ENCODE measurements around the gene NT5C2.

Gene NT5C2

DNA sequence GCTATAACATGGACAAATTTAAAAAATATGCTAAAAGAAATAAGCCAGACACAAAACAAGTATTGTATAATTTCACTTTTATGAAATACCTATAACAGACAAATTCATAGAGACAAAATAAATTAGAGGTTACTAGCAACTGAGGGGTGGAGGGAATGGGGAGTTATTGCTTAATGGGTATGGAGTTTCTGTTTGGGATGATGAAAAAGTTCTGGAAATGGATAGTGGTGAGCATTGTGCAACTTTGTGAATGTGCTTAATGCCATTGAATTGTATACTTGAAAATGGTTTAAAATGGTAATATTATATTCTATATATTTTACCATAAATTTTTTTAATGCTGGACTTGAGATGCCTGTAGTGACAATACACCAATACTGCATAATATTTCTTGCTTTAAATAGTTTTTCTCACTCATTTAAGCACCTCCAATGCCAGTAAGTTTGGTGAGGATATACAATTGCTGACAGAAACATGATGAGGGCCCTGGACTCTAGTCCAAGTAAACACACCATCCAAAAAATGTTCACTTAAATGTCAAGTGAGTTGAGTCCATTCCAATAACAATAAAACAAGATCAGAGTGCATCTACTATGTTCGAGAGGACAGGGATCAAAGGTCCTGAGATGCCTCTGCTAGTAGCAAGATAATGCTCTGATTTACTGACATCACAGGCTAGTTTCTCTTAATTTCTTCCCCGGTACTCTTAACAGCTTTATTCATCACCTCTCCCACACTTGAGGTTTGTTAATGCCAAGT lies 71.9 kb downstream of the NT5C2 start:
- no peak for DNase-seq

DNA sequence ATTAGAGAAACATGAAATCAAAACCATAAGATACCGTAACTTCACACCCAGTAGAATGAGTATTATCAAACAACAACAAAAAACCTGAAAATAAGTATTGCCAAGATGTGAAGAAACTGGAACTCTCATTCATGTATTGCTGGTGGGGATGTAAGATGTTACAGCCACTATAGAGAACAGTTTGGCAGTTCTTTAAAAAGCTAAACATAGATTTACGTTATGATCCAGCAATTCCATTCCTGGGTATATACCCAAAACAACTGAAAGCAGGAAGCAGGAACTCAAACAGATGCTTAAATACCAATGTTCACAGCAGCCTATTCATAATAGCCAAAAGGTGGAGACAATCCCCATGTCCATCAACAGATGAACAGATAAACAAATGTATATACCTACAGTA lies 72.5 kb downstream of the NT5C2 start:
- no peak for DNase-seq

DNA sequence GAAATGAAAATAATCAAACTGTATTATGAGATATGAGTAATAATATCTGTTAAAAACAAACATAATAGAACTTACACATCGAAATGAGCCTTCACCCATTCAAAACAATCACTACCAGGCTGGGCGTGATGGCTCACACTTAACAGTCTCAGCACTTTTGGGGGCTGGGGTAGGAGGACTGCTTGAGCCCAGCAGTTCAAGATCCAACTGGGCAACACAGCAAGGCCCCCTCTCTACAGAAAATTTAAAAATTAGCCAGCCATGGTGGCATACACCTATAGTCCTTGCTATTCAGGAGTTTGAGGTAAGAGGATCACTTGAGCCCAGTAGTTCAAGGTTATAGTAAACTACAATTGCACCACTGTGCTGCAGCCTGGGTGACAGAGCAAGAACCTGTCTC lies 75.8 kb downstream of the NT5C2 start:
- no peak for DNase-seq

DNA sequence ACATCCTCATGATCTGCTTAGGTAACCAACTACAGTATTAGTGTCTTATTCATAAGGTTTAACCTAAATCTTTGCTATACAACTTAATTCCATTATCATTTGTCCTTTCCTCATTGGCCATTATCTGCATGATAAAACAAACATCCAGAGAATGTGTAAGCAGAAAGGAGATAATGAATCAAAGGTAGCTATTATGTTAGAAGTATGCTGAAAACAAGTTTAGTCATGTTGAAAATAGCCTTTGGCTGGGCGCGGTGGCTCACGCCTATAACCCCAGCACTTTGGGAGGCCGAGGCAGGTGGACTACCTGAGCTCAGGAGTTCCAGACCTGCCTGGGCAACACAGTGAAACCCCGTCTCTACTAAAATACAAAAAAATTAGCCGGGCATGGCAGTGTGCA lies 78.2 kb downstream of the NT5C2 start:
- no peak for DNase-seq

DNA sequence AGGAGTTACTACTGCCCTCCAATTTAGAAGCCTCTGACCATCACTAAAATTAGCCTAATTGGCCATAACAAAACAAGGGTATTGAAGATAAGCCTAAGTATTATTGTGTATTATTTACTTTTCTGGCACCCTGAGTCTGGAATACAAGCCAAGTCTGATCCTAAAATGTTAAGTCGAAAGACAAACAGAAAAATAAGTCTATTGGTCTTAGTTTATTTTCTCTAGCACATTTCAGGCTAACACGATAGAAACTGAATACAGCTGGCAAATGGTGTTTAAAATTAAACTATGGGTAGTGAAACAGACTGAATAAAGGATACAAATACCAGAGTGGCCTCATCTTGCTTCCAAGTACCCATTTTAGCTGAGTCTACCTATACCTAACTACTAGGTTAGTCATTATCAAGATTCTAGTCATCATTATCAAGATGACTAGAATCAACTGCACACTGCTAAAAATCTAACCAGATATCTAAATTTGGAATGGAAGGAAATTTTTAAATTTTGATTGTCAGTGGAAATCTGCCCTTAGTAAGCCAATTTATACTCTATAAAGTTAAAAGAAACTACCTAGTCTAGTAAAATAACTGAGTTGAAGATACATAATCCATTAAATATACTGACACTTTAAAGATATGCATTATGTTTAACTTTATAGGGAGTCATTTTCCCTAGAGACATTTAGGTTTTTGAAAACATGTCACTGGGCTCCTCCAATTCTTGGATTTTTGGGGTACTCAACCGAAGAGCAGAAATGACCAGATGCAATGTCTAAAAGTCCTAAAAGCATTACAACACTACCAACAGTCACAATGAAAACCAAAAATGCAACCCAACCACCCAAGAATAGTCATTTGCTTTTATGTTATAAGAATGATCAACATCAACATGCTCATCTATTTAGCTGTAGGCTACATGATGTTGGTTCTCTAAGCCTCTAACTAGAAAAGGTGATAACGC lies 80.9 kb downstream of the NT5C2 start:
- no peak for DNase-seq

DNA sequence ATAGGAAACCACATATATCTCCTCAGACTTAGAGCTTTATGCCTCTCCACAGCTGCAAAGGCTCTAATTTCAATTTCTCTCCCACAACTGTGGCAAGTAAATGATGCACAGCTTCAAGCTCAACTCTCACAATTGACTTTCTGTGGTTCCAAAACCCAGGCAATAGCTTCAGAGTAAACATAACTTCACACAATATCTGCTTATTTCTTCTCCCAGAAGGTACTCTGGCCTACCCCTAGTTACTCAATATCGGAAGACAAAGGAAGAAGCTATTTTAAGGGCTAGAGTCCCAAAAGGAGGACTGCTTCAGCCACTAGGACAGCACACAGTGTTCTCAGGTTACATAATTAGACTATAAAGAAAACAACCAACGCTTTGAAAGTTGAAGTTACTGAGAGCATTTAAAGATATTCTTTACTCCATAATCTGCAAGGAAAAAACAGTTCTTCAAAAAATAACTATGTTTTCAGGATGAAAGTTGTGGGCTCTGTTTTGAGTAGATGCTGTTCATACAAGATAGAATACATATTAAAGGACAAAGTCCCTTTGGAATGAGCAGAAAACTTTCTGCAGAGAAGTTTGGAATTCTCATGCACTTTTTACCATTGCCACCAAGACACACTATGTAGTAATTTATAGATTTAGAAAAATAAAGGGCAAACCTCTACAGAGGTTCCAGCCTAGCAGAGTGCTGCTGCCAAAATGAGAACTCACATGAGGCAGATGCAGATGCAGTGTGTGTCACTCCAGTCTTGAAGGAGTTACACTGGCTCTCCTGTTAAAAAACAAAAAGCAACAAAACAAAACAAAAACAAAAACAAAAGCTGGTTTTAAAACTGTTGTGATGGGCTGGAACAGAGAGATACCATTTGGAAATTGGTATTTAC lies 81.8 kb downstream of the NT5C2 start:
- DNase-seq, result no peak

DNA sequence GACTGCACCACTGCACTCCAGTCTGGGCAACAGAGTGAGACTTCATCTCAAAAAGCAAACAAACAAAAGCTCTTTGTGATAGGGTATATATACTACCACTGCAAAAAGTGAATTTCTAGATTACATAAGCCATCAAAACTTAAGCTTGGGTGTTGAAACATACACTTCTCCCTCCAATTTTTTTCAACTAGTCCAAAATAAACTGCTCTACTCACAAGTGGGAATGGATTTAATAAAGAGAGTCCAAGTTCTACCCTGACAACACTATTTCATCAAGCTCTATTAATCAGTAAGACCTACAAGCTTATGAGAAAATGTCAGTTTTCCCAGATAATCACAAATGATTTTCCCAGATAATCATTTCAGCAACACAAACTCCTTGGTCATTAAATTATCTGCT lies 82.7 kb downstream of the NT5C2 start:
- DNase-seq, result no peak

DNA sequence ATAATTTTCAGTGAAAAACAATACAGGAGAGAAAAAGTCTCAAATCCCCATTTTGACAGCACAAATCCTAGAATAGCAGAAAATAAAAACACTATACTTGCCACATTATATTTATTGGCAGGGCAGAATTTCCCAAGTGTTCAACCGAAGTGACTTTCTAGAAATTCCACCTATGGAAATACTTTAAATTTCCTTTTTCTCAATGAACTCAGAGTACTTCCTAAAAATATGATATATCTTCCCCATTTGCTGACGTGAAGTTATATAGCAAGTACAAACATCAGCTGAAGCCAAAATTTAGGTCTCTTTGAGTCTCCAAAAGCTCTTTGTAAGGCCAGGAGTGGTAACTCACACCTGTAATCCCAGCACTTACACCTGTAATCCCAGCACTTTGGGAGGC lies 83.3 kb downstream of the NT5C2 start:
- DNase-seq, result no peak

DNA sequence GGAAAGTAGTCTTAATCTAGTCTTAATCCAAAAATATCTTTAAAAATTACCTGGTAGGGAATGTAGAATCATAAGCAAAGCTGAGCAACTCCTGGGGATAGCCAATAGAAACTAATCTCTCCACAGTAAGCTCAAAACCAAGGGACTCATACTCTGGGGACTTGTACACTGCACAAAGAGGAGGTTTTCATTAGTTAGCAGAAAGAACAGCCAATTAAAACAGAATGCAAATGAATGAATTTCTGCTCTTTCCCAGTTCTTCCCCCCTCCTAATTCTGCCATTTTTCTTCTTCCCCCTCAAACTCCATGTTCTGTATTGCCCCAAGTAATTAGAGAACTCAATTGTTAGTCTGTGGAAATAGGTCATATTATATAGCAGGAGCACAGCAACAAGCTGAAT lies 86.5 kb downstream of the NT5C2 start:
- no peak for DNase-seq

DNA sequence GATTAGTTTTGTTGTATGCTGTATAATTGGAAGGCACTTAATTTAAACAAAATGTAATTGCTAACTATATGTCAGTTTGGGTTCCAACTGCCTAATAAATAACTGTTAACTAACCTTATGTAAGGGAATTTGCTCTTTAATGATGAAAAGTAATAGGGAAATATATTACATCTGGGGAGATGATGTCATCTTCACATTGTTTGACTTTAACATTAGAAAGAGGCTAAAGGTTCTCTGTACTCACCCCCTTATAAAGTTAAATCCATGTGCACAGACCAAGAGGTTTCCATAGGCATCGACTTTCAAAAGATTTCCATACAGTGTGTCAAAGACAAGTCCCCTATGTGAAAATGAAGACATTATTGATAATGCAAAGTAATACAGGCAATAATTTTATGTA lies 87.6 kb downstream of the NT5C2 start:
- DNase-seq, result no peak

DNA sequence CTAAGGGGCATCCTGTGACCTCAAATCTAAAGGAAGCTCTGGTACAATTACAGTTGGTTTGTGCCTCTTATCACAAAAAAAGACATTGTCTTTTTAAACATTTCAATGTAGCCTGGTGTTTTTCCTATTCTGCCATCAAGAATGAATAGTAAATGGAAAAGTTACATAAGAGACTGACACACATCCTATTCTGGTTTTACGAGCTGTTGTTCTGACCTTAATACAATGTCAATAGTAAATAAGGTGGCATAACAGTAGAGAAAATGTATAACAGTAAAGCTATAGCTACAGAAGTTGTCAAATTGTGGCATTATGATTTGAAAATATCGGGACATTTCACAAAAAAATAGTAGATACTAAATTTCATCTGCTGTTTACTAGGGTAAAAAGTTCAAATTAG lies 88.4 kb downstream of the NT5C2 start:
- no peak for DNase-seq

DNA sequence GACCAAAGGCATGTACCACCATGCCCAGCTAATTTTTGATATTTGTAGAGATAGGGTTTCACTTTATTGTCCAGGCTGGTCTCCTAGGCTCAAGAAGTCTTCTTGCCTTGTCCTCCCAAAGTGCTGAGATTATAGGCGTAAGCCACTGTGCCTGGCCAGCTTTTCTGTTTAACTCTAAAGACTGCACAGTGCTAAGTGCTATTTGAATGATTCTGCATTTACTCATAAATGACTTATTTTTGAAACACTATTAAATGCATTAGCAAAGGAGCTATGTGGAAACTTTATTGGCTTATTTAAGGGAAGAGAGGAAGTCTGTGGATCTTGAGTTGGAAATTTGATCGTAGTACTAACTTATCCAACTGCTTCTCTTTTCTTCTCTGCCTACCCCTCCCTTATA lies 89.1 kb downstream of the NT5C2 start:
- no peak for DNase-seq

DNA sequence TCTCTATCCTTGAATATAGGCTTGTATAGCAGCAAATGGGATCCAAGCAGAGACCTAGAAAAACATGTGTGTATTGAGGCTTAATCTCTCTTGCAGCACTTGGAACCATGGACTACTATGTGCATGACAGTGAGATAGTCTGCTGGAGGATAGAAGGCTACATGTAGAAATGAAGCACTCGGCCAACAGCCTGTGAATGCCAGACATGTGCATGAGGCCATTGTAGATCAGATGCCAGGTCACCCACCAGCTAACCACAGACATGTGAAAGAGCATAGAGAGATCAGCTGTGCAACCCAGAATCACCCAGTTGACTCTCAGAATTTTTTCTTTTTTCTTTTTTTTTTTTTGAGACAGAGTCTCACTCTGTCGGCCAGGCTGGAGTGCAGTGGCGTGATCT lies 90.9 kb downstream of the NT5C2 start:
- no peak for DNase-seq

DNA sequence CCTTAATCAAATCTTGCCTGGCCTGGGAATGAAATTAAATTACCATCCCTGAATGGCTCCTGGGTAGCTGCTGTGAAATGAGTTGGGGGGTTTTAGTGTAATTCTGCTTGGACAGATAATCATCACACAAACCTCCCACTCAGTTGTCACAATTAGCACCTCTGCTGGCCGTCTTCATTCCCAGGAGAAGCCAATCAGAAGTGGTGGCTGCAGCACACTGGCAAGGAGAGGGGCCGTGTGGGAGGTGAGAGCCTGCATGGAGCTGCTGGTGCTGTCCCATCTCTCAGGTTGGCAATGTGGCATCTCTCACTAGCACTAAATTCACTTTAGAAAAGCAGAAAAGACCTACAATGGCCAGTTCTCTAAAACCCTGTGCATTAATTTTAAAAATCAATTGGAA lies 92.5 kb downstream of the NT5C2 start:
- DNase-seq, result no peak

DNA sequence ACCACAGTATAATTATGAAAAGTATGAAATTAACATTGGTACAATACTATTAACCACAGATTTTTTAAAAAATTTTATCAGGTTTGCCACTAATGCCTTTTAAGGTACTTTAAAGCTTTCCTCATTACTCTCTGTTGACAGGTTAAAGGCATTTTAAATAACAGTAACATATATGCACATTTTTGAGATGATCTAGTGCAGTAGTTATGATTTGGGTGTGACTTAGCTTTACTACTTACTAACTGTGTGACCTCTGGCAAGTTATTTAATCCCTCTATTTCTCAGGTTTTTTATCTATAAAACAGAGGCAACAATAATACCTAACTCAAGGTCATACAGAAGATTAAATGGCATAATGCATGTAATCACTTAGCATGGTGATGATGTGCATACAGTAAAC lies 94.8 kb downstream of the NT5C2 start:
- DNase-seq, result no peak

DNA sequence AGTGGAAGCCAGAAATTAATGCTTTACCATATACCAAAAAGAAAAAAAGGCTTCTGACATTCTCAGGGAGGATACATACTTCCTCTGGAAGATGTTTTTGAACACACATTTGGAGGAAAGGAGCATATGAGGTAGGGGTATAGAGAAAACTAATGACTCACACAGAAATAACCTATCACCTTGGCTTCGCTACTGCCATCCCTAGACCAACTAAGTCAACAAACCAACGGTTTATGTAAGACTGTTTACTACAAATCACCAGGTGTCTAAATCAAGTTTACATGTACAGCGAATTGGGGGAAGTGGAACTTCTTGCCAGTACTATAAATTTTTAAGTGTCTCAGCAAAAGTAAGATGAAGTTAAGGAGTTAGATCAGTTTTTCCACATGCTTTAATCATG lies 96.9 kb downstream of the NT5C2 start:
- no peak for DNase-seq

DNA sequence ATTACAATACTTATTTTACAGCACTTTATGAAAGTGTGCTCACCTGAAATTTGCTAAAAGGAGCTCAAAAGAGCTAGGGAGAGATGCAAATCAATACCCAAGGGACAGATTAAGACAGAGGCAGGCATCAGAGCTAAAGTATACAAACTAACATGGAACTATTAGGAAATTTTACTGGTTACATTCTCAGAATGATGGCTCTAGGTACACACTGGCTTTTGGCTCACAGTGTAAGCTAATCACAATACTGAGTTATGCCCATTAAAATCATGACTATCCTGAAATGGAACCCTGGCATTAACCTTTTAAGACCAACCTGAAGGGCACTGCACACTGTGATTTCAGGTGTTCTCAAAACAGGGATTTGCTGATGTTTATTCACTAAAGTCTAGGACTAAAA lies 98.1 kb downstream of the NT5C2 start:
- no peak for DNase-seq

DNA sequence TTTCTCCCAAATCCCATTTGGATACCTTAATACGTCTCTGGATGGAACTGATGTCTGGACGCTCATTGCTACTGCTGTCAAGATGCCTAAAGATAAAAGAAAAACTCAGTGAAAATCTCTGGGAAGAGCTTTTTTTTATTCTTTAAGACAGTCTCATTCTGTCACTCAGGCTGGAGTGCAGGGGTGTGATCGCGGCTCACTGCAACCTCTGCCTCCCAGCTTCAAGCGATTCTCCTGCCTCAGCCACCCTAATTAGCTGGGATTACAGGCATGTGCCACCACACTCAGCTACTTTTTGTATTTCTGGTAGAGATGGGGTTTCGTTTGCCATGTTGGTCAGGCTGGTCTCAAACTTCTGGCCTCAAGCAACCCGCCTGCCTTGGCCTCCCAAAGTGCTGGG lies 102.2 kb downstream of the NT5C2 start:
- no peak for DNase-seq

DNA sequence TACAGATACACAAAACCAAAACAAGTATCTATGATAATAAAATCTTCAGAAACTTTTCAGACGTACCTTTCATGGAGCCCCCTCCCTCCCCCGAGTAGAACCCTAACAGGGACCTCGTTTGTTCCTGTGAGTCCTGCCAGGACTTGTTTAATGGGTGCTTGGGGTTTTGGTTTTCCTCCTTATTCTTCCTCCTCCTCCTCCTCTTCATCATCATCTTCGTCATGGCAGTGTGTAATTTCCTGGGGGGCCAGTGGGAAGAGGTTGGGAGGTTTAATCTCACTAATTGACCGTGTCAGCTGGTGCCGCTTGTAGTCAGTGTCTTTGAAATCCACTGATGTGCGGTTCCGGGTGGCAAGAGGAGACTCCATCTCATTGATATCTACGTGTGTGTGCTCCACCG lies 103.6 kb downstream of the NT5C2 start:
- DNase-seq, result no peak

DNA sequence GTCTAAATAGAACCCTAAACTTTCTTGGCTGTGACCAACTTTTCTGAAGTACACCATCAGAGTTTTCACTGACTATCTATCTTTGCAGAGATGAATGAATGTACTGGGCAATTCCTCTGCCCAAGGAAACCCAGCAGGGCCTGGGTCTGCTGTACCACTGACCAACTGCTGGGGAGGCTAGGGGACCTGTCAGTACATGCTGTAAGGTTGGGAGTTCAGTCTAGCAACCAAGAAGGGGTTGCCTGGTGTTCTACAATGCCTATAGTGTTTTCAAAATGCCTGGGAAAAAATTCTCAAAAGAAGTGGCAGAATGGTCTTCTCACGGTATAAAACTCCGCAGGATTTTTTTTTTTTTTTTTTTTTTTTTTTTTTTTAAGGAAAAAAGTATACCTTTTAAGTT lies 106.3 kb downstream of the NT5C2 start:
- no peak for DNase-seq

DNA sequence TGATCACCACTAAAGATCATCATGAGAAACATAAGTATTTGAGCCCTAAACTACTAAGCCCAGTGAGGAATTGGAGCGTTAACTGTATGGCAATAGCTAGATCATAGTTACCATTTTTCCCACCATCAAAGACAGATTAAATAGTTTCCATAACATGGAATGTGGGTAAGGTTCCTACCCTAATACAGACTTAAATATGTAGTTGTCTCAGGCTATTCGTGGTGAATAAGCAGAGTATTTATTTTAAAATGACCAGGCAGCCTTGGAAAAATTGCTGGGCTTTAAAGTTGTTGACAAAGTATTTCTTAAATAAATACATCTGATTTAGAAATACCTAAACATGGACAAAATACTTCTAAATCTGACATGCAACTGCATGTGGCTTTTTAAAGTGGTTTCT lies 106.8 kb downstream of the NT5C2 start:
- no peak for DNase-seq

DNA sequence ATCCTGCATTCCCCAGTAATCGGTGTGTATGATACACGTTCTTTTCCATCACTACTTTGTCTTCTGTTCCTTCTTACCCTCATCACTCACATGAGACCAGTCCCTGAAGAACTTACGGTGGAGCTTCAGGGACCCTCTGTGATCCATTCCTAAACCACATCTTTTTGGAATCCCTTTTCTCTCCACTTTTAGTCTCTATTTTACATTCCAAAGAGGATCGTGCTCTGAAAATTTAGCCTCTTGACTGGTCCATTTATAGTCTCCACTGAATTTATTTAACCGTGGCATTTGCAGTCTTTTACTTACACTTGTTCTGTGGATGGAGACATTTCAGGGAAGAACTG lies 109.1 kb downstream of the NT5C2 start:
- DNase-seq, result no peak

DNA sequence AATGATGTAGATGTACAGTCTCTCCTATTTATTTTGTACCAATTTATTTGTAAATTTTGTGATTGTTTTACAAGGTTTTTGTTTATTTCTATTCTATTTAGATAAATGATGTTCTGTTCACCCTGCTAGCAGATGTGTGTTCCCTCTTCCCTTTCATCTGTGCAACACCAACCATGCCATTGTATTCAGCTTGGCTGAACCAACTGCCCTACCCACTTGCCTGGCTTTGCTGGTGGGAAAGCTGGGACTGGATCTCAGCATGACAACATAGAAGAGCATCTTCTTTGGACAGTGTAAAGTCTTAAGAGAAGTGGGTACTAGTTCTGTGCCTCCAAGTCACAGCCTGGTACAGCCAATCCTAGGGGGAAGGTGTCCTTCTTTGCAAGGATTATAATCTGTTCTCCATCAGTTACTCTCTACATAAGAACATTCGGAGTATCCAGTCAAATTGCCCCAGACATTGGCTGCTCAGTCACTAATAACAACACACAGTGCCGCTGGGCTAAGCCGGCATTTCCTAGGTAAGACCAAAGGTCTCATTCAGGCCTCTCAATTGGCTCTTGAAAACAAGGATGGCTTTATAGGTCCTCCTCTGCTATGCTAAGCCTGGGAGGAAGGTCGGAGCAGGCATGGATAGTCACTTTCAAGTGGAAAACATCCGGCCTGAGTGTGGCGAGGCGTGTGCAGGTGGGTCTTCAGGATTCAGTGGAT lies 109.7 kb downstream of the NT5C2 start:
- DNase-seq, result no peak

Measured in CD4-positive, alpha-beta T cell treated with Interleukin-17A for 1 hour (primary cell).